Body of pancreas (tissue), 4 donors: ENCODE results near the gene FGF14.

Source experiments
- POLR2A ChIP-seq, 3 donors: fragments of 450-650 bp; IDR thresholded peaks; one replicate each; pipeline ENCODE4 v1.6.1; 2016; ENCODE audit warnings: antibody characterized with exemption in 3 of 3, mild to moderate bottlenecking in 2 of 3
- TF ChIP-seq, protein P1 (sequence below), 7 experiments: fragments of 450-650 bp in 4 of 7; fragments of 200-600 bp in 3 of 7; sonication (generic) in 3 of 7; IDR thresholded peaks; one replicate each; pipeline ENCODE4 v1.5.1; 2016 to 2019; ENCODE audit warnings: antibody characterized with exemption in 7 of 7

DNA sequence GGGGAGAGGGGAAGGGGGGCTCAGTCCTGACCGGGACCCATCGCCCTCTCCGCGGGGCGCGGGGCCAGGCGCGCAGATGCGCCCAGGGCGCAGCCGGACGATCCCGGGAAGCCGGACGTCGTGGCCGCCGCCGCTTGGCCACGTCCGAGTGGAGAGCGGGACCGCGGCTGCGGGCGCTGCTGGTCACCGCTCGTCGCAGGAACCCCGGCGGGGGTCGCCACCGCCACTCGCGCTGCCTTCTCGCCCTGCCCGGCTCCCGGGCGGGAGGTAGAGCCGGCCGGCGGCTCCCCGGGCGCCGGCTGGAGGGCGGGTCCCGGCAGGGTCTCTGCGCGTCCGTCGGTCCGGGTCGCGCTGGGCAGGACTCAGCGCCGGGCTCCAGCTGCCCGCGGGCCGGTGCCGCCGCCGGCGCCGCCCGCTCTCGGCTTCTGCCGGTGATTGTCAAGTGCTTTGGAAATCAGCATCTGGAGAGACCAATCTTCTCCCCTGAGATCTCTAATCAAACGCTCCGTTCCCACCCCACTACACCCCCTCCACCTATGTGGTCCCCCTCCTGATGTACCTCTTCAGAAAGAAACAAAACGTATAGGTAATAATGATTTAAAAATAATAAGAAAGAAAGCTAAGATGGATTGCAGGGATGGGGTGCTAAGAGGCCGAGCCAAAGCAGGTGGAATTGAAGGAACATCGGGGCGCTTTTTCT lies 484.9 kb downstream of the FGF14 start:
- TF ChIP-seq, protein P1, sequence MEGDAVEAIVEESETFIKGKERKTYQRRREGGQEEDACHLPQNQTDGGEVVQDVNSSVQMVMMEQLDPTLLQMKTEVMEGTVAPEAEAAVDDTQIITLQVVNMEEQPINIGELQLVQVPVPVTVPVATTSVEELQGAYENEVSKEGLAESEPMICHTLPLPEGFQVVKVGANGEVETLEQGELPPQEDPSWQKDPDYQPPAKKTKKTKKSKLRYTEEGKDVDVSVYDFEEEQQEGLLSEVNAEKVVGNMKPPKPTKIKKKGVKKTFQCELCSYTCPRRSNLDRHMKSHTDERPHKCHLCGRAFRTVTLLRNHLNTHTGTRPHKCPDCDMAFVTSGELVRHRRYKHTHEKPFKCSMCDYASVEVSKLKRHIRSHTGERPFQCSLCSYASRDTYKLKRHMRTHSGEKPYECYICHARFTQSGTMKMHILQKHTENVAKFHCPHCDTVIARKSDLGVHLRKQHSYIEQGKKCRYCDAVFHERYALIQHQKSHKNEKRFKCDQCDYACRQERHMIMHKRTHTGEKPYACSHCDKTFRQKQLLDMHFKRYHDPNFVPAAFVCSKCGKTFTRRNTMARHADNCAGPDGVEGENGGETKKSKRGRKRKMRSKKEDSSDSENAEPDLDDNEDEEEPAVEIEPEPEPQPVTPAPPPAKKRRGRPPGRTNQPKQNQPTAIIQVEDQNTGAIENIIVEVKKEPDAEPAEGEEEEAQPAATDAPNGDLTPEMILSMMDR (IDR thresholded peaks at IDR 0.05) = no peak
- TF ChIP-seq POLR2A (IDR thresholded peaks at IDR 0.05) = no peak
